ENCODE measurements around the gene RAB43. TPM values are rescaled to one million over a fixed set of nuclear protein-coding genes. Genes with fewer than 3 reads are reported as not detected.

Gene RAB43
- total RNA-seq, 2 donors from 2014 or later: 26.1 to 49.7 TPM

DNA sequence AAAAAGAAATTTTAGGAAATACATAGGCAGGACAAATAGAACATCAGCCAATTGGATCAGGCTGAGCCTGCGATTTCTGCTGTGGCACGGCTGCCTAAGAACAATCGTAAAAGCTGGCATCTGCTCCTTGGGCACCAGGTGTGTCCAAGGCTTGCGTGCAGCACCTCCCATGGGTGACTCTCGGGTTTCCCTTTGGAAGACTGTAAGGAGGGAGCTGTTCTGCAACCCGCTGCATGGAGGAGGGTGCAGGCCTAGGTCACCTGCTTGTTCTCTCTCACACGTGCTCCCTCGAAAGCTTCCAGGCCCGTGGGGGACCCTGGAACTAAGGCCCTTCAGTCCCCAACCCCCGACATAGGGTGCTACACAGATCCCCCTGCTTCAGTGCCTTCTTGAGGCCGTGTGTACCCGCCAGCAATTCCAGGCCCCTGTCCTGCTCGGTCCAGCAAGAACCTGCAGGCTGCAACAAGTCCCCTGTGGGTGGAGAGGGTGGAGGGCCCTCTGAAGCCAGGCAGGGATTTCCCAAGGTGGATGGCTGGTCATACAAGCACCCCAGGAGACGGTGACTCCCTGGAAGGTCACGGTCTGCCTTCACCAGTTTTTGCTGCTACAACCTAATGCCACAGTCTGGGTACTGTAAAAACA is 57.6 kb downstream of the RAB43 start:
- no peak overlapping the region for H3K27ac Mint-ChIP-seq
- H3K27me3 Mint-ChIP-seq: peaks cover 6% of the 10 kb centered on the region
- no peak for ATAC-seq (replicated peaks)
- H3K4me1 Mint-ChIP-seq: no peaks in the 10 kb centered on the region
- H3K36me3 Mint-ChIP-seq (ENCODE audit: low read depth): no peaks in the 10 kb centered on the region
- H3K4me3 Mint-ChIP-seq: no peak overlapping the region
- no peaks in the 10 kb centered on the region for H3K9me3 Mint-ChIP-seq

GRCh38 chr3:129063091-129063640 is 58.4 kb downstream of the RAB43 start:
- H3K27me3 Mint-ChIP-seq: peaks cover 4% of the 10 kb centered on the region
- no peak for ATAC-seq (replicated peaks)
- no peaks in the 10 kb centered on the region for H3K9me3 Mint-ChIP-seq
- H3K27ac Mint-ChIP-seq: no peak overlapping the region
- H3K36me3 Mint-ChIP-seq (ENCODE audit: low read depth): no peaks in the 10 kb centered on the region
- H3K4me1 Mint-ChIP-seq: peaks cover 5% of the 10 kb centered on the region
- no peak overlapping the region for H3K4me3 Mint-ChIP-seq

GRCh38 chr3:129061888-129062834 is 59.4 kb downstream of the RAB43 start:
- Mint-ChIP-seq H3K9me3 (no peaks in the 10 kb centered on the region), H3K4me3 (no peak overlapping the region), H3K4me1 (peaks cover 5% of the 10 kb centered on the region), H3K27me3 (no peaks in the 10 kb centered on the region), H3K36me3 (ENCODE audit: low read depth) (no peaks in the 10 kb centered on the region), H3K27ac (no peak overlapping the region)
- ATAC-seq (replicated peaks): no peak

DNA sequence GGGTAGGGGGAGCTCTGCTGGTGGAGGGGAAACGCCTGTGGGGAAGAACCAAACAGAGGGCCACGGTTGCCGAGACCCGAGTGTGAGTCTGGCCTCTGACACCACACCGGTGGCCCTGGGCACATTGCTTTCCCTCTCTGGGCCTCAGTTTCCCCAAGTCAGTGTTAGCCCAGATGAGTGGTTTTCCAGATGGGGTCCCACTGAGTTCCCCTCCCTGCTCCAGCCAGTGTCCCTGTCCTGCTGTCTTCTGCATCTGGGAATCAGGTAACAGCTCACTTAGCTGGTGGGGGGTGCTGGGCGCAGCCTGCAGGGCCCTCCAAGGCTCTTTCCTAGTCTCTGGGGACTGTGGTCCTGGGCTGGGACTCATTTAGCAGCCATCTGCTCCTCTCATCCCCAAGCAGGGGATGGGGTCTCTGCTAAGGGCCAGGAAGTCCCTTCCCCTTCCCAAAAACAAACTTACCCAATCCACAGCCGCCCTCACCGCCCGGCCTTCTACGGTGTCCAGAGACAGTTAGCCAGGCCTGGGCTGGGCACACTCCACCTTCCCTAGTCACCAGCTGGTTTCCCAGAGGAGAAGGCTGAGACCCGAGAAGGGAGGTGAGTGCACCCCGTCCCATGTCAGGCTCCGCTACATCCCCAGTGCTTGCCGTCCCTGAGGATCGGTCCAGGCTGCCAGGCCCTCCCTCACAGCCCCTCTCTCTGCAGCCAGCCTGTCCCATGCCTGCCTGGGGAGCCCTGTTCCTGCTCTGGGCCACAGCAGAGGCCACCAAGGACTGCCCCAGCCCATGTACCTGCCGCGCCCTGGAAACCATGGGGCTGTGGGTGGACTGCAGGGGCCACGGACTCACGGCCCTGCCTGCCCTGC is 60.3 kb downstream of the RAB43 start:
- Mint-ChIP-seq H3K4me1 (peaks cover 5% of the 10 kb centered on the region), H3K4me3 (no peak overlapping the region), H3K9me3 (no peaks in the 10 kb centered on the region), H3K27me3 (no peaks in the 10 kb centered on the region), H3K27ac (no peak overlapping the region), H3K36me3 (ENCODE audit: low read depth) (no peaks in the 10 kb centered on the region)
- no peak for ATAC-seq (replicated peaks)

DNA sequence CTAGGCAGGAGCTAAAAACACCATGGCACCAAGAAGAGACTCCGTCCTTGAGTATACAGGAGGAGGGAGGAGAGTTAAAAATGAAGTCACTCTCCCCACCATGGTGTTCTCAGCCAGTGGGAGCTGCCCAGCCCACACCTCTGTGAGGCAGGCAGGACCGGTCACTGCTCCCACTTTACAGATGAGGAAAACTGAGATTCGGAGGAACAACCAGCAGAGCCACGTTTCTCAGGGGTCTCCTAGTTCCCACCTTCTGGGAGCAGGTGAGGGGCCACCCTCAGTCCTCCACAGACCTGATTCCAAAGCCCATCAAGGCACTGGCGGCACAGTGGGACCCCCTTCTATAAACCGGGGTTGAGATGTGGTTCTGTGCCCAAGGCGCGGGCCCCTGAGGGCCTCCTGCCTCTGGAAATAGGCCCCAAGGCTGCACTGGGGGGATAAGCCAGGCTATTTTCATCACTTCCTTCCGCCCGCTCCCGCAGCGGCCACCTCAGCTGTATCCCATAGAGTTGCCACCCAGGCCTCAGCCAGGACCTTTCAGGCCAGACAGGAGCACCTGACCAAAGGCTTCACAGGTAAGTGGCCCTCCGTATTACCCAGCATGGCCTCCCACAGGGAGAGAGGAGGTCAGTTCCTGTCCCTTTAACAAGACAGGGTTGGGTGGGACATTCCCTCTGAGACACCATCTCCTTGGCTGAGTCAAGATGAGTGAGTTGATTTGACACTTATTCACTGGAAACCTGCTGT is 61.2 kb downstream of the RAB43 start, which contains the start of gene GP9:
Gene GP9, plus strand, starts transcription at position 504 of the 747 bp plus-strand sequence. CDS start 961 bp downstream, outside the sequence.
- H3K36me3 Mint-ChIP-seq (ENCODE audit: low read depth): no peaks in the 10 kb centered on the region
- no peaks in the 10 kb centered on the region for H3K9me3 Mint-ChIP-seq
- H3K27me3 Mint-ChIP-seq: no peaks in the 10 kb centered on the region
- H3K4me1 Mint-ChIP-seq: peaks cover 5% of the 10 kb centered on the region
- peak; percentile 19 for ATAC-seq (replicated peaks)
- no peak within 1 kb of the TSS for H3K4me3 Mint-ChIP-seq
- H3K27ac Mint-ChIP-seq: no peak within 1 kb of the TSS

DNA sequence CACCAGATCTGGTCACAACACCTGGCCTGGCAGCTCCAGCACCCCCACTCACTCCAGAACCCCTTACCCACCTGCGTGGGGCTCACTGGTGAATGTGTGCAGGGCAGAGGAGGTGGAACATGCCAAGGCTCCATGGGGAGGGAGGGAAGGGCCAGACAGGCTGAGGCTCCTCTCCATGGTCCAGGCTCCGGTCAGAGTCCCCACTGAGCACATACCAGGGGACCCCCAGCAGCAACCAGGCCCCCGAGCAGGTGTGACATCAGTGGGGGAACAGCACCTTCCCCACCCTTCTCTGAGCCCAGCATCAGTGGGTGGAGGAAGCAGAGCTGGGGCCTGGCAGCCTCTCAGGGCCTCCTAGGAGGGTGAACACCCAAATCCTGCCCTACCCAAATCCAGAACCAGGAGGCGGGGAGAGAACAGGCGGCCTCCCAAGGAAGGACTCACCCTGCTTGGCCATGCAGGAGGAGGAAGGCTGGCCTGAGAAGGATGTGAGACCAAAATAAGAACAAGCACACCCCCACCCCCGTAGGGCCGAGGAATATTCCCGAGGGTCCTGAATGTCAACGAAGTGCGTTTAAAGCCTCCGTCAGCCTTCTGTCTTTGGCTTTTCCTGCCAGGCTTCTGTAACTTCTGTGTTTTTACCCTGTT is 62.2 kb downstream of the RAB43 start:
- peaks cover 5% of the 10 kb centered on the region for H3K4me1 Mint-ChIP-seq
- H3K36me3 Mint-ChIP-seq (ENCODE audit: low read depth): no peaks in the 10 kb centered on the region
- H3K27ac Mint-ChIP-seq: no peak overlapping the region
- H3K9me3 Mint-ChIP-seq: no peaks in the 10 kb centered on the region
- H3K4me3 Mint-ChIP-seq: no peak overlapping the region
- H3K27me3 Mint-ChIP-seq: no peaks in the 10 kb centered on the region
- ATAC-seq (replicated peaks): no peak

- ATAC-seq (replicated peaks): peak; percentile 37
- peaks cover 8% of the 10 kb centered on the region for H3K4me1 Mint-ChIP-seq
- no peak overlapping the region for H3K27ac Mint-ChIP-seq
- H3K9me3 Mint-ChIP-seq: no peaks in the 10 kb centered on the region
- H3K36me3 Mint-ChIP-seq (ENCODE audit: low read depth): no peaks in the 10 kb centered on the region
- no peaks in the 10 kb centered on the region for H3K27me3 Mint-ChIP-seq
- H3K4me3 Mint-ChIP-seq: no peak overlapping the region
Measured at GRCh38 chr3:129058441-129059200, 63.0 kb downstream of the RAB43 start.

- Mint-ChIP-seq H3K27me3 (no peaks in the 10 kb centered on the region), H3K9me3 (no peaks in the 10 kb centered on the region), H3K36me3 (ENCODE audit: low read depth) (no peaks in the 10 kb centered on the region), H3K27ac (peak overlapping the region; percentile 40), H3K4me1 (peaks cover 13% of the 10 kb centered on the region), H3K4me3 (no peak overlapping the region)
- no peak for ATAC-seq (replicated peaks)
Measured at GRCh38 chr3:129057249-129057648, 64.4 kb downstream of the RAB43 start.

GRCh38 chr3:129056451-129057173 is 65.0 kb downstream of the RAB43 start:
- no peaks in the 10 kb centered on the region for H3K36me3 Mint-ChIP-seq (ENCODE audit: low read depth)
- no peak overlapping the region for H3K4me3 Mint-ChIP-seq
- H3K9me3 Mint-ChIP-seq: no peaks in the 10 kb centered on the region
- ATAC-seq (replicated peaks): no peak
- H3K4me1 Mint-ChIP-seq: peaks cover 13% of the 10 kb centered on the region
- no peaks in the 10 kb centered on the region for H3K27me3 Mint-ChIP-seq
- peak overlapping the region; percentile 40 for H3K27ac Mint-ChIP-seq

GRCh38 chr3:129054605-129055104 is 66.9 kb downstream of the RAB43 start:
- H3K9me3 Mint-ChIP-seq: no peaks in the 10 kb centered on the region
- peak overlapping the region; percentile 48 for H3K27ac Mint-ChIP-seq
- ATAC-seq (replicated peaks): no peak
- peaks cover 13% of the 10 kb centered on the region for H3K4me1 Mint-ChIP-seq
- no peaks in the 10 kb centered on the region for H3K27me3 Mint-ChIP-seq
- H3K4me3 Mint-ChIP-seq: no peak overlapping the region
- no peaks in the 10 kb centered on the region for H3K36me3 Mint-ChIP-seq (ENCODE audit: low read depth)

GRCh38 chr3:129052675-129053074 is 68.9 kb downstream of the RAB43 start:
- Mint-ChIP-seq H3K9me3 (no peaks in the 10 kb centered on the region), H3K27ac (no peak overlapping the region), H3K4me1 (peaks cover 8% of the 10 kb centered on the region), H3K4me3 (no peak overlapping the region), H3K27me3 (no peaks in the 10 kb centered on the region), H3K36me3 (ENCODE audit: low read depth) (no peaks in the 10 kb centered on the region)
- no peak for ATAC-seq (replicated peaks)

GRCh38 chr3:129051871-129052340 is 69.7 kb downstream of the RAB43 start:
- Mint-ChIP-seq H3K9me3 (no peaks in the 10 kb centered on the region), H3K4me1 (peaks cover 8% of the 10 kb centered on the region), H3K27me3 (no peaks in the 10 kb centered on the region)

More at GRCh38 chr3:129051871-129052340, 69.7 kb downstream of the RAB43 start:
- no peaks in the 10 kb centered on the region for H3K36me3 Mint-ChIP-seq (ENCODE audit: low read depth)
- no peak overlapping the region for H3K27ac Mint-ChIP-seq
- no peak for ATAC-seq (replicated peaks)
- no peak overlapping the region for H3K4me3 Mint-ChIP-seq
